ENCODE measurements around the gene ENTPD5.
"Not testable (repeated sequence)": the region's sequence is repeated elsewhere in the genome, so short reads cannot be mapped to it uniquely, and the experiment has no call there.

ENTPD5 gene

GRCh38 chr14:74005664-74006063 is 13.4 kb downstream of the ENTPD5 start:
- not testable (repeated sequence) for DNase-seq

- DNase-seq = no peak
Observed at GRCh38 chr14:73998726-73999125, 20.4 kb downstream of the ENTPD5 start.

DNA sequence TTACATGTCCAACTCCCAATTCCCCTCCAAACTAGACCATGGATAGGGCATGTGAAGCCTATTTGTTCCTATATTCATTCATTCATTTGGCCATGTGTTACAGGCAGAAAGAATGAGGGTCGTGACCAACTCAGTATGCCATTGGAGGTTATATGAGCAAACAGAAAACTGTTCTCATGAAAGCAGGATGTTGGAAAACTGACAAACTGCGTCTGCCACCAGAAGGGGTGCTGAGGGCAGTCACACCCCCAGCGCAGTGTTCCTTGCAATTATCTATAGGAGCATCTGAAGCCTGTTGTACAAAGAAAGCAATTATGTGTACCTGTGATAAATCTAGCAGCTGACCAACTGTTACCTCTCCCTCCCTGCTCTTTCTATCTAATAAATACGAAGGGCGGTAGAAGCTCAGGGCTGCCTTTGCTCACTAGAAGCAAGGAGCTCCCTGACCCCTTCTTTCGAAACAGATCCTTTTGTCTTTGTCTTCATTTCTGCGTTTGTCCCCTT is 21.1 kb downstream of the ENTPD5 start:
- no peak for DNase-seq

GRCh38 chr14:73997108-73997943 is 21.8 kb downstream of the ENTPD5 start:
- DNase-seq = no peak

DNA sequence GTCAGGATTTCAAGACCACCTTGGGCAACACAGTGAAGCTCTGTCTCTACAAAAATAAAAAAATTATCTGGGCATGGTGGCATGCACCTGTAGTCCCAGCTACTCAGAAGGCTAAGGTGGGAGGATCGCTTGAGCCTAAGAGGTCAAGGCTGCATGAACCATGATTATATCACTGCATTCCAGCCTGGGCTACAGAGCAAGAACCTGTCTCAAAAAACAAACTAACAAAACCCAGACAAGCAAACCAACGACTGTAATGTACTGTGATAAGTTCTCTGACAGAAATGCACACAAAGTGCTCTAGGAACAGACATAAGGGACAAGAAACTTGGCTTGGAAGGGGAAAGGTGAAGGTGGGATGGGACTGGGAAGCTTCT is 22.4 kb downstream of the ENTPD5 start:
- DNase-seq = no peak

DNA sequence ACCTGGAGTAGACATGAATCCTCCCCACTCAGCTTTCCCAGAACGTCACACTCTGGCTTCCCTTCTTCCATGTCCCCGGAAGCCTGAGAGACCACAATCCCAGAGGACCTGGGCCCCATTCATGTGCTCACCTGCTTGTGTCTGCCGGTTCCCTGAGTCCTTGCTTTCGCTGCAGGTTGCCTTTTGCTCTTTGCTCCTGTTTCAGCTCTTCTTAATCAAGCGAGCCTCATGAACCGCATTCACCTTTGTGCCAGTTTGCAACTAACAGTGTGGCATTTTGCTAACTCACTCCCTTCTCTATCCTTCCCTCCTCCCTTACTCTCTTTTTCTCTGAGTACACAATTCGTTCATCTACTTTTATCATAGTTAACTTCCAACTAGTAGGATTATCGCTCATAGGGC is 23.1 kb downstream of the ENTPD5 start:
- no peak for DNase-seq

GRCh38 chr14:73994926-73995325 is 24.2 kb downstream of the ENTPD5 start:
- not testable (repeated sequence) for DNase-seq

DNA sequence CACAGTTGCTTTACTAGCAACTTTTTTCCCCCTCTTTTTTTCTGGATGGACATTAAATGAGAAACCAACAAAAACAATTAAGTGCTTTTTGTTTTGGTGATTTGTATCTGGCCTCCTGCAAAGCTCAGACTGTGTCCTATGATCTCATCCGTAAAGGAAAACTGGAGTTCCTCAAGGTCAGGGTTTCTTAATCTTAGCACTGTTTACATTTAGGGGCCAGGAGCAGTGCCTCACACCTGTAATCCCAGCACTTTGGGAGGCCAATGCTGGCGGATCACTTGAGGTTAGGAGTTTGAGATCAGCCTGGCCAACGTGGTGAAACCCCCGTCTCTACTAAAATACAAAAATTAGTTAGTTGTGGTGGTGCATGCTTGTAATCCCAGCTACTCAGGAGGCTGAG is 28.0 kb downstream of the ENTPD5 start:
- DNase-seq = no peak

DNA sequence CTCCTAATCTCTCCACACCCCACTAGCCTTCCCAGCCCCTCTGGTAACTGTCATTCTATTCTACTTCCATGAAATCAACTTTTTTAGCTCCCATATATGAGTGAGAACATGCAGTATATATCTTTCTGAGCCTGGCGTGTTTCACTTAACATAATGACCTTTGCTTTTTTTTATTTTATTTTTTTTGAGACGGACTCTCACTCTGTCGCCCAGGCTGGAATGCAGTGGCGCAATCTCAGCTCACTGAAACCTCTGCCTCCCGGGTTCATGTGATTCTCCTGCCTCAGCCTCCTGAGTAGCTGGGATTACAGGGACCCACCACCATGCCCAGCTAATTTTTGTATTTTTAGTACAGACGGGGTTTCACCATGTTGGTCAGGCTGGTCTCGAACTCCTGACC is 30.4 kb downstream of the ENTPD5 start:
- DNase-seq = not testable (repeated sequence)

DNA sequence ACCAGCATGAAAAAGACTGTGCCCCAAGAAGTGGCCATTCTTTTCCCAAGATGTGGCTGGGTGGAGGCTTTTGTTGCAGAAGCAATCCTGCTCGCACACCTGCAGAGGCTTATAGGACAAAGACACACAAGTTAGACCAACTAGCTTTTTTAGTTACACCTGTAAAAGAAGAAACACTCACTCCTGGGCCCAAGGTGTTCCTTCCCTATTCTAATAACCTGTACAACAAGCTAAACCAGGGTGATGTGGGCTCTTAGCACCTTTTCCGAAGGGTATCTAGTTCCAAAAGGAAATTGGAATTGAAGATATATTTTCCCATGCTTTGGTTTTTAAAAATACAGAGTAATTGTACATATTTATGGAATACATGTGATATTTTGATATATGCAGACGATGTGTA is 31.0 kb downstream of the ENTPD5 start:
- DNase-seq = no peak

DNA sequence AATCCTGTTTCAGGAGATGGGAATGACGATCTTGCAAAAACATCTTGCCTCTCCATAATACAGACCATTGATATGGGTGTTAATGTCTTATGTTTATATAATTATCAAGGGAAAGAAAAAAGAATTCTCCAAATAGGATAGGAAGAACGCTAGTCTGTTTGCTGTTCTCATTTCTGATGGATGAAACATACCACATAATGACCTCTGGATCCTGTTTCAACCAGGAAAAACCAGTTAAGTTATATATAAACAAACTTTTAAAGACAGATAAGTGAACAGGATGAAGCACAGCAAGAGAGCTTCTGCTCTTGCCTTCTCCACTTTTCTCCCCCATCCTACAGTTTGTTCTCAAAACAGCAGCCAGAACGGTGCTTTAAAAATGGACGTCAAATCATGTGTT is 41.2 kb downstream of the ENTPD5 start:
- DNase-seq = no peak

DNA sequence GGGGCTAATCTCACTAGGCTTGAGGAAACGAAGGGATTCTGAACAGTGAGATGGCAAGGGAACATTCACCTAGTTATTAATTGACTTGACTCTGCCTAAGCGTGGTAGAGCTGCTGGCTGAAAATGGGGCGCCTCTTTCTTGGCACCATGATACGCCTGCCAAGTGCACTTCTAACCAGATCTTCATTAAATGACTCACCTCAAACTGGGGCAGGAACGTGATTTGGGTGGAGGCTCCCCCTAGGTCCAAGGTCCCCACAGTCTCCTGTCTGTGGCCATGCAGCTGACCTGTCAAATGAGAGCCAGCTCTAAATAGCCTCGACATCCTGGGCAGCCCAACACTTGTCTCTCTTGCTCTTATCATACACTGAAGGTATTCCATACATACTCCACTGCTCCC is 43.0 kb downstream of the ENTPD5 start:
- DNase-seq = no peak

DNA sequence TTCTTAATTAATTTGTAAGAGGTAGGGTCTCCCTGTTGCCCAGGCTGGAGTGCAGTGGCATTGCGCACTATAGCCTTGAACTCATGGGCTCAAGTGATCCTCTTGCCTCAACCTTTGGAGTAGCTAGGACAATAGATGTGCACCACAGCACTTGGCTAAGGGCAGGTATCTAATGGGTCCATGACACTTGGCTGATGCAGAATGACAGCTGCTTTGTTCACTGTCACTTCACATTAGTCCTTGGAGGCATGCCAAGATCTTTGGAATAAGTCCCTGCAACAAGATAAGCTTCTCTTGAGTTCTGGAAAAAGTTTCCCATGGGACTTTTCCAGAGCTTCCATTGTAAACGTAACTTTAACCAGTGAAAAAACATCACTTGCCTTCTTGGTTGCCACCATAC is 45.6 kb downstream of the ENTPD5 start:
- no peak for DNase-seq

DNA sequence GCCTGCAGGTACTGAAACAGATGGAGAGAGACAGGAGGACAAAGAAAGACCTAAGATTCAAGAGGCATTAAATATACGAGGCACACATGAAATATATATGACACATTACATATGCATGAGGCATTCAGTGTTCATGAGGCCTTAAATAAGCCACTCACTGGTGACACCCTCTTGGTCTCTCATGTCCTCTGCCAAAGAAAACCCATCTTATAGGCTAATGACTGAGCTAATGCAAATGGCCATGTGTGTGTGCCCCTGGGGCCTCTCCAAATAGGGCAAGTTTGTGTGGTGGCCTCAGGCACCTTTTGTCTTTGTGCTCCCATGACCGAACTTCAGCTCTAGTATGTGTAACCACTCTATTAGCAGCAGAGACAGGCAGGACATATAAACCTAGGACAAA is 50.2 kb downstream of the ENTPD5 start:
- no peak for DNase-seq

DNA sequence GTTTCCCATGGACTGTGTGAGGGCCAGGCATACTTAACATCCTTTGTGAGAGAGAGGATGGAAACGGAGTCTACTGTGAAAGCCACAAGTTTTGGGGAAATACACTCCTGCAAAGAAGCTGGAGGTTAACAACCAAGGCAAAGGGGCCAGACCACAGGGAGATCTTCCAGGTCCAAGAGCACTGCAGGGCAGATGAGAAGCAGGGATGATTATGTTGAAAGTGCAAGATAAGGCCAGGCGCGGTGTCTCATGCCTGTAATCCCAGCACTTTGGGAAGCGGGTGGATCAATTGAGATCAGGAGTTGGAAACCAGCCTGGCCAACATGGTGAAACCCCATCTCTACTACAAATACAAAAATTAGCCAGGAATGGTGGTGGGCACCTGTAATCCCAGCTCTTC is 53.9 kb downstream of the ENTPD5 start:
- no peak for DNase-seq

GRCh38 chr14:73961192-73961591 is 57.9 kb downstream of the ENTPD5 start:
- no peak for DNase-seq

DNA sequence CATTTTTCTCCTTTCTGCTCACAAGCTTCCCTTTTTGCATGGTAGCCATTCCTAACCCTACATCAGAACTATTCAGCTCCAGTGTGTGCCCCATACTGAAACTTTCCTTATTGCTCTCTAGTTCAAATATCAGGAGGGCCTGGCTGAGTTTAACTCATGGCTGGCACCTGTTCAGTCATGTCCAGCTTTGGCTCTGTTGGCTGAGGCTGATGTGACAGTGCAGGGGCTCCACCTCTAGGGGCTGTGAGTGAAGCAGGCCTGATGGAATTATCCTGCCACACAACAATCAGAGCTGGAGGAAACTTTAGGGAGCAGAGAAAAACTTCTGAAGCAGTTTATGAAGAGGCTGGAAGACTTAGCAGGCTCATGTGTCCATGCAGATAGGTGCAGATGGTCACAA is 60.5 kb downstream of the ENTPD5 start:
- no peak for DNase-seq

DNA sequence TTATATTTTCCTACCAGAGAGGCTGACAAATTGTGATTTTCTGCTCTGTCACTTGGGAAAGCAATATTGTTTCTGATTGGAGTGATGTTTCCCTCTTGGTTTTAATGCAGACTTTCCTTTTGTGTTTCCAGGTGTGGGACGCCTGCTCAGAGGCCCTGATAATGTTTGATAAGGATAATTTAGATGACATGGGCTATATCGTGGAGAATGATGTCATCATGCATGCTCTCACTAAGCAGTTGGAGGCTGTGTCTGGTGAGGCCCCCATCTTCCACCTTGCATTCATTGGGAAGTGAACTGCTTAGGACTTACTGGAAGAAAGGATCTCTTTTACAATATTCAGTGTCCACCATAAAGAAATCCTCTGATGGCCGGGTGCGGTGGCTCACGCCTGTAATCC is 63.4 kb downstream of the ENTPD5 start:
- no peak for DNase-seq

DNA sequence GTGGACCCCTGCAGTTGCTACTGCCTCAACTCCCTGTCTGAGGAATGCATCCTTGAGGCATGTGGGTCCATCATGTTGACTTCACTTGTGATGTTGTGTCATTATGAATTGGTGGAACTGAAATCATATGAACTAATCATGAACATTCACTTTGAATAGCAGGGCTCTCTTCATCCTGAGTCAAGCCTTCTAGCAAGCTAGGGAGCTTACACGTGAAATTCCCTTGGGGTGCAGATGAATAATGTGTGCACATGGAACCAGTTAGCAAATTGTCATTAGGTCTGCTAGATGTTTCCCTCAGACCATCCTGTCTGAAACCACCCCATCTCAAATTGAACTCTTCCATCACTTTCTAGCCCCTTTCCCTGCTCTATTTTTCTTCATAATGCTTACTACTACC is 65.4 kb downstream of the ENTPD5 start:
- no peak for DNase-seq

DNA sequence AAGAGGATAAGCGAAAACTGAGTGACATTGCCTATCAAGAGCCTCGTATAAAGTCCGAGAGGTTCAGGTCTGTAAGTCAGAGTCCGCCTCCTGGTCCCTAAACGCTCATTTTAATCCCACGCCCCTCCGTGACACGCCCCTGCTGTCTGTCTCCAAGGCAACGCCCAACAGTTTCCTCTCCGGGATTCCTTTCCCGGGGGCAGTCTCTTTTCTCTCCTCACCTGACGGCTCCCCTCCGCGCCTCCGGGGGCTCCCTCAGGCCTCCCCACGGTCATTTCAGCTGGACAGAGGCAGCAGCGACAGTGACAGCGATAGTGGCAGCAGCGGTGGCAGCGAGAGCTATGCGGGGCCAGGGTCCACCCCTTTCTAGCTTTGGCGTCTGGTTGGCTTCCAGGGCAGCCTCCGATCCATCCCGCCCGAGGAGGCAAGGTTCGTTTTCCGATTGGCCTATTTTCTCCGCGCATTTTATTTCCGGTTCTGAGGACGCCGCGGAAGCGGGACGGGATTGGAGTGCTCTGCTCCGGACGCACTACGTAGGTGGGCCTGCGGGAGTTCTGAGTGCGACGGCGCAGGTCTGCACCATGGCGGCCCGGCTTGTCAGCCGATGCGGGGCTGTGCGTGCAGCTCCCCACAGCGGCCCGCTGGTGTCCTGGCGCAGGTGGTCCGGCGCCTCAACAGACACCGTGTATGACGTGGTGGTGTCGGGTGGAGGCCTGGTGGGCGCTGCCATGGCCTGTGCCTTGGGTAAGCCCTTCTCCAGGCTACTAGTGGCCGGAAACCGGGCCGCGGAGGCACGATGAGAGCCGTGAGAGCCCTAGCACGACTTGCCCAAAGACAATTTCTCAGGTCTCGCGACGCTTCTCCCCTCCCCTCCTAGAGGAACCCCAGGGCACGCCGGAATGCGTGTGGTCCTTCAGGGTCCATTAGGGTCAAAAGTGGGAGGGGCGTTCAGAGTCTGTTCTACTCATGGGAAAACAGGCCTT is 69.0 kb downstream of the ENTPD5 start, which contains the start of the genes COQ6 and FAM161B:
COQ6 (plus strand) TSS at position 551 of the 983 bp plus-strand sequence; CDS start at position 582, 31 bp downstream.
FAM161B (minus strand) TSS at position 343 of the 983 bp plus-strand sequence; CDS start at position 275, 68 bp downstream.
- DNase-seq = peak; percentile 44 to 97 (median 92)

GRCh38 chr14:73945159-73945670 is 73.9 kb downstream of the ENTPD5 start:
- DNase-seq = no peak

DNA sequence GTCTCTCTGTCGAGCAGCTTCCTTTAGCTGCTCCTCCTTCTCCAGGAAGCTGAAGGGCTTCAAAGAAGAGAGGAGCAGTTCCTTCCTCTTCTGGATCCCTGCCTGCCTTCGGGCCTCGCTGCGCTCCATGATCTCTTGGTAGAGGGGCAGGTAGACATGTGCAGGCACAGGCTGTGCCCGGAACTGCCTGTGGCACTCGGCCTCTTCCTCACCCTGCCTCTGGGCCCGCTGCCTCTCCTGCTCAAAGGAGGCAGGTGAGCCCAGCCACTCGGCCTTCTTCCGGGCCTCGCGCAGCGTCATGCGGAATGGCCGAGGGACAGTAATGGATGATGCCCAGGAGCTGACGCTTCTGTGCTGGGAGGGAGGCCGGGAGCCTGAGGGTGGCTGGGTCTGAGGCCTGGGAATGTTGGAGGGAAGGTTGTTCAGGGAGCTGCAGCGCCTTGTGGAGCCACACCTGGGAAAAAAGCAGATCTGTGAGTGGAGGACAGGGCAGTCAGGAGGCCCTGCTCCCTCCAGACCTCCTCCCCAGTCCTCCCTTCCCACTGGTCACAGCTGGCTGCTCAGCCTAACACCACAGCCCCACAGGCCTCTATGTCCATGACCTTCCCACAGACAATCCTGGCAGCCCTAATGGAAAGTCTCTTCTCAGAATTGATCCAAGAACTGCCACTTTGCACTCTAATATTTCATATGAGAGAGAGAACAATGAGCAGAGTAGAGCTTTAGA is 74.5 kb downstream of the ENTPD5 start:
- DNase-seq = no peak
